ENCODE data around the gene CACUL1. TPM values are rescaled to one million over a fixed set of nuclear protein-coding genes. Genes with fewer than 3 reads are reported as not detected.

Gene CACUL1
- total RNA-seq, 1 experiment from 2014 or later = 67.5 TPM

DNA sequence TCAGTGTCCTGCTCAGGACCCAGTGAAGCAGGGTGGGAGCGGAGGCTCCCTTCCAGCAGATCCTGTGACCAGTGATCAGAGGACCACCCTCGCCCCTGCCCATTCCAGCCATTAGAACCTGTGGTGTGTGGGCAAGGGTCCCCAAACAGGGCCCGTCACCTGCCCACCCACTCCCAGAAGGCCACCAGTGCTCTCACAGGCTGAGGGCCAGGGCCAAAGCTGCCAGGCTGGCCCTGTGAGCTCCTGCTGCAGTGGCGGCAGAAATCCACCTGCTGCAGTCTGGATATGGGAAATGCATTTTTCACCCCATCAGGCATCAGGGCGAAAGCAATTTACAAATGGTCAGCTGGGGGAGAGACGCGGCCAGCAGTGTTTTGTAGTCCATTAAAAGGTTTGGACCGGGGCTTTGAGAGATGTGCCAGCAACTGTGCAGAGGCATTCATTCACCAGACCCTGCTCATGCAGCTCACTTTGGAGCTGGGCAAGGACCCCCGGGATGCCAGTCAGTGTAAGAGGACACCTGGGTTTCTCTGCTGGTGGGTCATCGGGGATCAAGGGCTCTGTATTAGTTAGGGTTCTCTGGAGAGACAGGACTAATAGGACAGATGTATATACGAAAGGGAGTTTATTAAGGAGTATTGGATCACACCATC lies 84.2 kb downstream of the CACUL1 start:
- POLR2A ChIA-PET = no interaction called here
- DNase-seq (ENCODE audit: low read depth, low spot score) (no peak), ATAC-seq (no peak)
- no peaks in the 10 kb centered on the region for H4K20me1 ChIP-seq (ENCODE audit: insufficient read depth)
- no peak overlapping the region for H3K4me3 ChIP-seq (replicated peaks in 1 of 2; ENCODE audit: low read depth in 1 of 2, low read length in 2 of 2)
- BruUV-seq (replicated peaks) = no TSS peak
- no peaks in the 10 kb centered on the region for H3K79me2 ChIP-seq (ENCODE audit: insufficient read depth, low read length)
- no peaks in the 10 kb centered on the region for H3K27me3 ChIP-seq (ENCODE audit: insufficient read depth, low read length)
- no peak overlapping the region for H3K9ac ChIP-seq (ENCODE audit: low read length)
- H2AFZ ChIP-seq (ENCODE audit: low read depth, low read length, poor library complexity, severe bottlenecking) = no peak overlapping the region
- H3K4me2 ChIP-seq (ENCODE audit: low read length) = no peak overlapping the region
- intact Hi-C loops (cut with micrococcal nuclease) = no loop called here
- no peaks in the 10 kb centered on the region for H3K9me3 ChIP-seq (ENCODE audit: control insufficient read depth in 1 of 2, insufficient read depth in 1 of 2, low read depth in 1 of 2, low read length in 2 of 2)
- TF ChIP-seq TCF7L2 (IDR thresholded peaks at IDR 0.05; ENCODE audit: borderline replicate concordance, extremely low read depth, insufficient read depth, insufficient read length) = no peak
- TF ChIP-seq CBX3 (IDR thresholded peaks at IDR 0.05; ENCODE audit: low read depth) = no peak
- no peak for TF ChIP-seq ZNF274 (IDR thresholded peaks at IDR 0.05; ENCODE audit: low read depth, low read length)
- TF ChIP-seq ELF1 (IDR thresholded peaks at IDR 0.05; ENCODE audit: borderline replicate concordance, low read depth) = no peak
- no peak for TF ChIP-seq POLR2A (IDR thresholded peaks at IDR 0.05; ENCODE audit: borderline replicate concordance, extremely low read depth, insufficient read depth, insufficient read length)
- TF ChIP-seq, protein P1, sequence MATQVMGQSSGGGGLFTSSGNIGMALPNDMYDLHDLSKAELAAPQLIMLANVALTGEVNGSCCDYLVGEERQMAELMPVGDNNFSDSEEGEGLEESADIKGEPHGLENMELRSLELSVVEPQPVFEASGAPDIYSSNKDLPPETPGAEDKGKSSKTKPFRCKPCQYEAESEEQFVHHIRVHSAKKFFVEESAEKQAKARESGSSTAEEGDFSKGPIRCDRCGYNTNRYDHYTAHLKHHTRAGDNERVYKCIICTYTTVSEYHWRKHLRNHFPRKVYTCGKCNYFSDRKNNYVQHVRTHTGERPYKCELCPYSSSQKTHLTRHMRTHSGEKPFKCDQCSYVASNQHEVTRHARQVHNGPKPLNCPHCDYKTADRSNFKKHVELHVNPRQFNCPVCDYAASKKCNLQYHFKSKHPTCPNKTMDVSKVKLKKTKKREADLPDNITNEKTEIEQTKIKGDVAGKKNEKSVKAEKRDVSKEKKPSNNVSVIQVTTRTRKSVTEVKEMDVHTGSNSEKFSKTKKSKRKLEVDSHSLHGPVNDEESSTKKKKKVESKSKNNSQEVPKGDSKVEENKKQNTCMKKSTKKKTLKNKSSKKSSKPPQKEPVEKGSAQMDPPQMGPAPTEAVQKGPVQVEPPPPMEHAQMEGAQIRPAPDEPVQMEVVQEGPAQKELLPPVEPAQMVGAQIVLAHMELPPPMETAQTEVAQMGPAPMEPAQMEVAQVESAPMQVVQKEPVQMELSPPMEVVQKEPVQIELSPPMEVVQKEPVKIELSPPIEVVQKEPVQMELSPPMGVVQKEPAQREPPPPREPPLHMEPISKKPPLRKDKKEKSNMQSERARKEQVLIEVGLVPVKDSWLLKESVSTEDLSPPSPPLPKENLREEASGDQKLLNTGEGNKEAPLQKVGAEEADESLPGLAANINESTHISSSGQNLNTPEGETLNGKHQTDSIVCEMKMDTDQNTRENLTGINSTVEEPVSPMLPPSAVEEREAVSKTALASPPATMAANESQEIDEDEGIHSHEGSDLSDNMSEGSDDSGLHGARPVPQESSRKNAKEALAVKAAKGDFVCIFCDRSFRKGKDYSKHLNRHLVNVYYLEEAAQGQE (IDR thresholded peaks at IDR 0.05; ENCODE audit: low read depth) = no peak
- TF ChIP-seq SRF (IDR thresholded peaks at IDR 0.05; ENCODE audit: low read depth) = no peak
- CTCF ChIA-PET = no interaction called here
- H3K9me2 ChIP-seq (ENCODE audit: insufficient read depth) = no peaks in the 10 kb centered on the region
- no peak overlapping the region for H3K27ac ChIP-seq (ENCODE audit: low read depth, low read length)
- RAD21 ChIA-PET (ENCODE audit: low non-redundant PET in 1 of 2, low total read pairs in 2 of 2, uncharacterized antibody in 2 of 2, unreplicated experiment in 2 of 2) = no interaction called here
- no peaks in the 10 kb centered on the region for H3K4me1 ChIP-seq (ENCODE audit: control insufficient read depth in 1 of 2, insufficient read depth in 2 of 2, low read length in 2 of 2)
- no peaks in the 10 kb centered on the region for H3K36me3 ChIP-seq (ENCODE audit: control insufficient read depth in 1 of 2, insufficient read depth in 2 of 2, low read length in 2 of 2)

Data from HCT116 (cell line).